HG03175 (cell line): Measurements from ENCODE around the gene RGS7.
A peak's percentile ranks its signal among the peaks of the same experiment; 100 is the strongest.
"Not testable (repeated sequence)": the region's sequence is repeated elsewhere in the genome, so short reads cannot be mapped to it uniquely, and the experiment has no call there.

ENCODE experiments used
- ATAC-seq: cut with Tn5 transposase; IDR thresholded peaks from one replicate; pipeline ENCODE4 v1.9.1; 2021; ENCODE audit warnings: mild to moderate bottlenecking, moderate library complexity; ENCODE audit not compliant: unreplicated experiment

The RGS7 gene

GRCh38 chr1:241332037-241332409, 25.0 kb downstream of the RGS7 start:
- ATAC-seq, result no peak

GRCh38 chr1:241331328-241332036, 25.5 kb downstream of the RGS7 start:
- ATAC-seq, result no peak

GRCh38 chr1:241330619-241331327, 26.2 kb downstream of the RGS7 start:
- ATAC-seq, result peak; percentile 55

- no peak for ATAC-seq
Observed at GRCh38 chr1:241325456-241325855, 31.5 kb downstream of the RGS7 start.

- ATAC-seq, result no peak
Observed at GRCh38 chr1:241323514-241324195, 33.4 kb downstream of the RGS7 start.

GRCh38 chr1:241317676-241318075, 39.3 kb downstream of the RGS7 start:
- no peak for ATAC-seq

GRCh38 chr1:241316372-241316771, 40.6 kb downstream of the RGS7 start:
- no peak for ATAC-seq

- no peak for ATAC-seq
Observed at GRCh38 chr1:241311056-241311746, 45.8 kb downstream of the RGS7 start.

- ATAC-seq, result no peak
Observed at GRCh38 chr1:241310451-241310850, 46.6 kb downstream of the RGS7 start.

GRCh38 chr1:241309651-241310050, 47.4 kb downstream of the RGS7 start:
- no peak for ATAC-seq

GRCh38 chr1:241308471-241308870, 48.5 kb downstream of the RGS7 start:
- no peak for ATAC-seq

GRCh38 chr1:241308011-241308410, 49.0 kb downstream of the RGS7 start:
- no peak for ATAC-seq

- ATAC-seq, result no peak
Observed at GRCh38 chr1:241306125-241306790, 50.7 kb downstream of the RGS7 start.

GRCh38 chr1:241302024-241302423, 55.0 kb downstream of the RGS7 start:
- not testable (repeated sequence) for ATAC-seq

- no peak for ATAC-seq
Observed at GRCh38 chr1:241299347-241299746, 57.7 kb downstream of the RGS7 start.

- ATAC-seq, result no peak
Observed at GRCh38 chr1:241292973-241293372, 64.0 kb downstream of the RGS7 start.

- ATAC-seq, result not testable (repeated sequence)
Observed at GRCh38 chr1:241291548-241291947, 65.5 kb downstream of the RGS7 start.

GRCh38 chr1:241286486-241286885, 70.5 kb downstream of the RGS7 start:
- ATAC-seq, result no peak

GRCh38 chr1:241276391-241276790, 80.6 kb downstream of the RGS7 start:
- ATAC-seq, result no peak

GRCh38 chr1:241275981-241276380, 81.0 kb downstream of the RGS7 start:
- ATAC-seq, result no peak

GRCh38 chr1:241275226-241275625, 81.8 kb downstream of the RGS7 start:
- ATAC-seq, result no peak
